Parathyroid adenoma (tissue), 2 donors: ENCODE data around the gene TRMU.
"Not testable (repeated sequence)": the region's sequence is repeated elsewhere in the genome, so short reads cannot be mapped to it uniquely, and the experiment has no call there.

Experiments used
- H2AFZ ChIP-seq: fragments of 300-600 bp; sonication (generic); one replicate; pipeline ENCODE4 v1.7.0; 2017; ENCODE audit warnings: antibody characterized with exemption, mild to moderate bottlenecking
- H3K27ac ChIP-seq: fragments of 300-600 bp; sonication (generic); one replicate; pipeline ENCODE4 v1.7.0; 2017
- H3K27me3 ChIP-seq: fragments of 300-600 bp; sonication (generic); one replicate; pipeline ENCODE4 v1.7.0; 2017; ENCODE audit warnings: low read length; ENCODE audit not compliant: control insufficient read depth, insufficient read depth
- H3K36me3 ChIP-seq: fragments of 300-600 bp; sonication (generic); one replicate; pipeline ENCODE4 v1.7.0; 2017; ENCODE audit warnings: low read length; ENCODE audit not compliant: control insufficient read depth, insufficient read depth
- H3K4me1 ChIP-seq: fragments of 300-600 bp; sonication (generic); one replicate; pipeline ENCODE4 v1.7.0; 2017; ENCODE audit warnings: control low read depth
- H3K4me2 ChIP-seq: fragments of 300-600 bp; sonication (generic); one replicate; pipeline ENCODE4 v1.7.0; 2017; ENCODE audit warnings: low read length
- H3K4me3 ChIP-seq: fragments of 300-600 bp; sonication (generic); one replicate; pipeline ENCODE4 v1.7.0; 2017; ENCODE audit warnings: low read depth, low read length
- H3K79me2 ChIP-seq: fragments of 300-600 bp; sonication (generic); one replicate; pipeline ENCODE4 v1.7.0; 2017; ENCODE audit warnings: control low read depth
- H3K9ac ChIP-seq: fragments of 300-600 bp; sonication (generic); one replicate; pipeline ENCODE4 v1.7.0; 2017; ENCODE audit warnings: mild to moderate bottlenecking
- H3K9me3 ChIP-seq: fragments of 300-600 bp; sonication (generic); one replicate; pipeline ENCODE4 v1.7.0; 2017; ENCODE audit warnings: low read length; ENCODE audit not compliant: control insufficient read depth
- TF ChIP-seq, protein P1 (sequence below): fragments of 300-600 bp; sonication (generic); IDR thresholded peaks from one replicate; pipeline ENCODE4 v1.7.0; 2017; ENCODE audit warnings: antibody characterized with exemption, mild to moderate bottlenecking
- donor health status: primary hyperparathyroidism.

The TRMU gene

DNA sequence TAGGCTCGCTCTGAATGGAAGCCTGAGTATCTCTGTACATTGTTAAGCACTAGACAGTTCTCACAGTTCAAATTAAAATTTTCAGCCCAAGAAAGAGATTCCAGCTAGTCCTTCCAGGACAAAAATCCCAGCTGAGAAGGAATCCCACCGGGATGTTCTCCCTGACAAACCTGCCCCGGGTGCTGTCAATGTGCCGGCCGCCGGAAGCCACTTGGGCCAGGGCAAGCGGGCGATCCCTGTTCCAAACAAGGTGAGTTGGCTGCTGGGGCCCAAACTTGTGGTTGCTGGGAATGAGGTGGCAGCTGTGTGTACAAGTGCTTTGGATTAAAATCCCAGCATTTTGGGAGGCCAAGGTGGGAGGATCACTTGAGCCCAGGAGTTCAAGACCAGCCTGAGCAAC, 23.5 kb upstream of the TRMU start:
- Histone ChIP-seq H3K27ac (no peak overlapping the region), H3K4me1 (no peaks in the 10 kb centered on the region), H3K36me3 (no peaks in the 10 kb centered on the region), H2AFZ (no peak overlapping the region), H3K9me3 (no peaks in the 10 kb centered on the region), H3K9ac (no peak overlapping the region), H3K4me3 (no peak overlapping the region), H3K79me2 (no peaks in the 10 kb centered on the region), H3K4me2 (no peak overlapping the region), H3K27me3 (no peaks in the 10 kb centered on the region)
- TF ChIP-seq, protein P1, sequence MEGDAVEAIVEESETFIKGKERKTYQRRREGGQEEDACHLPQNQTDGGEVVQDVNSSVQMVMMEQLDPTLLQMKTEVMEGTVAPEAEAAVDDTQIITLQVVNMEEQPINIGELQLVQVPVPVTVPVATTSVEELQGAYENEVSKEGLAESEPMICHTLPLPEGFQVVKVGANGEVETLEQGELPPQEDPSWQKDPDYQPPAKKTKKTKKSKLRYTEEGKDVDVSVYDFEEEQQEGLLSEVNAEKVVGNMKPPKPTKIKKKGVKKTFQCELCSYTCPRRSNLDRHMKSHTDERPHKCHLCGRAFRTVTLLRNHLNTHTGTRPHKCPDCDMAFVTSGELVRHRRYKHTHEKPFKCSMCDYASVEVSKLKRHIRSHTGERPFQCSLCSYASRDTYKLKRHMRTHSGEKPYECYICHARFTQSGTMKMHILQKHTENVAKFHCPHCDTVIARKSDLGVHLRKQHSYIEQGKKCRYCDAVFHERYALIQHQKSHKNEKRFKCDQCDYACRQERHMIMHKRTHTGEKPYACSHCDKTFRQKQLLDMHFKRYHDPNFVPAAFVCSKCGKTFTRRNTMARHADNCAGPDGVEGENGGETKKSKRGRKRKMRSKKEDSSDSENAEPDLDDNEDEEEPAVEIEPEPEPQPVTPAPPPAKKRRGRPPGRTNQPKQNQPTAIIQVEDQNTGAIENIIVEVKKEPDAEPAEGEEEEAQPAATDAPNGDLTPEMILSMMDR: no peak

DNA sequence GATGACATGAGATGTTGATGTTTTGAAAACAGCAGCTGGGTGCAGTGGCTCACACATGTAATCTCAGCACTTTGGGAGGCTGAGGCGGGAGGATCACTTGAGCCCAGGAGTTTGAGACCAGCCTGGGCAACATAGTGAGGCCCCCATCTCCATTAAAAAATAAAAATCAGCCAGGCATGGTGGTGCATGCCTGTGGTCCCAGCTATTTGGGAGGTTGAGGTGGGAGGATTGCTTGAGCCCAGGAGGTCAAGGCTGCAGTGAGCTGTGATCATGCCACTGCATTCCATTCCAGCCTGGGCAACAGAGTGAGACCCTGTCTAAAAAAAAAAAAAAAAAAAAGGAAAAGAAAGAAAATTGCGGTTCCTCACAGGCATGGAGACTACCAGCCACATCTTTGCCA, 22.7 kb upstream of the TRMU start:
- H3K4me3 ChIP-seq, H2AFZ ChIP-seq, H3K36me3 ChIP-seq, H3K27me3 ChIP-seq, H3K4me2 ChIP-seq, H3K79me2 ChIP-seq, H3K4me1 ChIP-seq, H3K9me3 ChIP-seq, H3K27ac ChIP-seq, H3K9ac ChIP-seq: not testable (repeated sequence)

DNA sequence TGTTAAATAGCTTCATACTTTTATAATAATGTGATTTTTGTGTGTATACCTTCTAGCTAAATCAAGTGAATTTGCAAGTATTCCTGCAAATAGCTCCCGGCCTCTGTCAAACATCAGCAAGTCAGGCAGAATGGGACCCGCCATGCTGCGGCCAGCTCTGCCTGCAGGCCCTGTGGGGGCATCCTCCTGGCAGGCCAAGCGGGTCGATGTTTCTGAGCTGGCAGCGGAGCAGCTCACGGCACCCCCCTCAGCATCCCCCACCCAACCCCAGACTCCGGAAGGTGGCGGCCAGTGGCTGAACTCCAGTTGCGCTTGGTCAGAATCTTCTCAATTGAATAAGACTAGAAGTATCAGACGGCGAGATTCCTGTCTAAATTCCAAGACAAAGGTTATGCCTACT, 19.5 kb upstream of the TRMU start:
- Histone ChIP-seq H3K79me2 (no peaks in the 10 kb centered on the region), H3K27ac (no peak overlapping the region), H3K36me3 (no peaks in the 10 kb centered on the region), H3K4me3 (no peak overlapping the region), H3K9ac (no peak overlapping the region), H2AFZ (no peak overlapping the region), H3K27me3 (no peaks in the 10 kb centered on the region), H3K4me1 (no peaks in the 10 kb centered on the region), H3K9me3 (no peaks in the 10 kb centered on the region), H3K4me2 (no peak overlapping the region)
- TF ChIP-seq, protein P1: no peak

DNA sequence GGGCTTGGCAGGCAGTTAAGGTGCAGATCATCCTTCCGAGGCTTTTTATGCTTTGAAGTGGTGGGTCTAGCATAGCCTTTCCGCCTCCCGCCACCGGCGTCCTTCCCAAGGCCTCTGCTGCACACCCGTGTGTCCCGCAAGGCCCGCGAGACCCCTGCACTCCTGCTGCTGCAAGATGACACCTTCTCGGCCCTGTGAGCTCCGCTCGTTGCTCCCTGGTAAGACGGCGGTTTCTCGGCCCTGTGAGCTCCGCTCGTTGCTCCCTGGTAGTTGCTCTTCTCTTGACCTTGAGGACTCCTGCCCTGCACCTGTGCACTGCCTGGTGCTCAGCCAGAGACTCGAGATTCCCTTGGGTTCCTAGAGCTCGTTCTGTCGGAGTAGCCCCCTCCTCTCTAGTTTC, 17.9 kb upstream of the TRMU start:
- TF ChIP-seq, protein P1: no peak
- H3K4me3 ChIP-seq: no peak overlapping the region
- H3K4me2 ChIP-seq: no peak overlapping the region

DNA sequence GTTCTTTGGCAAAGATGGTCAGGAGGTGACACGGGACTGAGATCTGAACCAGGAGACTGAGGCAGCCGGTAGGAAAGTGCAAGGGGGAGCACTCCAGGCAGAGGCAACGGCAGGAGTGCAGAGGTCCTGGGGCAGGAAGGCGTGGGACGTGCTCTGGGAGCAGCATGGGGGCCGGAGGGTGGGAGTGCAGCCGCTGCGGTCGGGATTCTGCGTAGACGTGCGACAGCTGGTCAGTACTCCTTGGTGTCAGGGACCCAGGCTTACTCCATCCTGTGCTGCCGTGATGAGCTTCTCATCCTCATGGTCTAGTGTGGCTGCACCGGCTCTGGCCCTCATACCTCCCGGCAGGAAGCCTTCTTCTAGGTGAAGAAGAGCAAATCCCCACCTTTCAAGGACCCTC, 16.9 kb upstream of the TRMU start:
- no peak overlapping the region for H3K9ac ChIP-seq
- H3K36me3 ChIP-seq: no peaks in the 10 kb centered on the region
- TF ChIP-seq, protein P1: no peak
- H3K4me3 ChIP-seq: no peak overlapping the region
- H3K4me1 ChIP-seq: no peaks in the 10 kb centered on the region
- H3K4me2 ChIP-seq: no peak overlapping the region
- H3K27ac ChIP-seq: no peak overlapping the region
- H3K9me3 ChIP-seq: no peaks in the 10 kb centered on the region
- H2AFZ ChIP-seq: no peak overlapping the region
- H3K27me3 ChIP-seq: no peaks in the 10 kb centered on the region
- no peaks in the 10 kb centered on the region for H3K79me2 ChIP-seq

More for the DNA sequence above, 17.9 kb upstream of the TRMU start:
- no peak overlapping the region for H2AFZ ChIP-seq
- no peaks in the 10 kb centered on the region for H3K4me1 ChIP-seq
- no peak overlapping the region for H3K9ac ChIP-seq
- no peaks in the 10 kb centered on the region for H3K79me2 ChIP-seq
- H3K36me3 ChIP-seq: no peaks in the 10 kb centered on the region
- H3K9me3 ChIP-seq: no peaks in the 10 kb centered on the region
- no peaks in the 10 kb centered on the region for H3K27me3 ChIP-seq
- H3K27ac ChIP-seq: no peak overlapping the region
